HepG2 (cell line): ENCODE data around the gene SLC16A5. TPM values are rescaled to one million over a fixed set of nuclear protein-coding genes. Genes with fewer than 3 reads are reported as not detected.

Source experiments
- IKZF4 ChIP-seq: sonication (generic); formaldehyde crosslinking; IDR thresholded peaks from 2 replicates; pipeline ENCODE4 v1.5.1; 2020; ENCODE audit warnings: borderline replicate concordance, mild to moderate bottlenecking, low read depth, missing genetic modification reagents; ENCODE audit errors: not compliant biosample characterization
- KDM2A ChIP-seq: sonication (generic); formaldehyde crosslinking; IDR thresholded peaks from 2 replicates; pipeline ENCODE4 v1.4.0; 2020; ENCODE audit warnings: low read depth, missing genetic modification reagents, borderline replicate concordance
- MAFF ChIP-seq: IDR thresholded peaks from 2 replicates; pipeline ENCODE4 v1.6.1; 2011; ENCODE audit warnings: low read depth, low read length, improper control_type of control experiment
- NONO ChIP-seq, 2 experiments: fragments of 450-650 bp in 1 of 2; sonication (generic) in 1 of 2; formaldehyde crosslinking in 1 of 2; IDR thresholded peaks in 1 of 2; conservative IDR thresholded peaks in 1 of 2; 2 replicates each; pipeline versions ENCODE4 v1.6.1 to v1.8.0; 2017 to 2022; ENCODE audit warnings: mild to moderate bottlenecking in 1 of 2, missing genetic modification reagents in 1 of 2, moderate library complexity in 1 of 2
- PRMT3 ChIP-seq: sonication (generic); formaldehyde crosslinking; IDR thresholded peaks from 2 replicates; pipeline ENCODE4 v1.8.1; 2022; ENCODE audit warnings: low read depth, mild to moderate bottlenecking, moderate library complexity, missing genetic modification reagents, borderline replicate concordance
- RCOR2 ChIP-seq: IDR thresholded peaks from 2 replicates; pipeline ENCODE4 v1.6.1; 2016; ENCODE audit warnings: missing biosample characterization, missing genetic modification reagents
- SALL1 ChIP-seq: sonication (generic); formaldehyde crosslinking; IDR thresholded peaks from 2 replicates; pipeline ENCODE4 v1.8.0; 2022; ENCODE audit warnings: mild to moderate bottlenecking, missing genetic modification reagents
- SOX13 ChIP-seq, 3 experiments: fragments of 450-650 bp in 1 of 3; sonication (generic) in 1 of 3; formaldehyde crosslinking in 1 of 3; IDR thresholded peaks in 2 of 3; conservative IDR thresholded peaks in 1 of 3; 2 replicates each; pipeline versions ENCODE4 v1.5.0 to v1.6.1; 2016 to 2020; ENCODE audit warnings: antibody characterized with exemption in 1 of 3, mild to moderate bottlenecking in 1 of 3, missing compliant biosample characterization in 1 of 3, missing genetic modification reagents in 1 of 3, moderate library complexity in 1 of 3
- TRIM24 ChIP-seq: sonication (generic); formaldehyde crosslinking; IDR thresholded peaks from 2 replicates; pipeline ENCODE4 v1.8.0; 2022; ENCODE audit warnings: mild to moderate bottlenecking, missing genetic modification reagents
- TSC22D2 ChIP-seq: sonication (generic); formaldehyde crosslinking; IDR thresholded peaks from 2 replicates; pipeline ENCODE4 v1.5.1; 2020; ENCODE audit warnings: missing genetic modification reagents, mild to moderate bottlenecking, borderline replicate concordance
- ZFP1 ChIP-seq: IDR thresholded peaks from 2 replicates; pipeline ENCODE4 v1.6.1; 2016
- ZNF331 ChIP-seq: sonication (generic); formaldehyde crosslinking; IDR thresholded peaks from 2 replicates; pipeline ENCODE4 v1.4.0; 2020; ENCODE audit warnings: missing genetic modification reagents
- ZNF34 ChIP-seq: sonication (generic); formaldehyde crosslinking; IDR thresholded peaks from 2 replicates; pipeline ENCODE4 v1.4.0; 2020; ENCODE audit warnings: mild to moderate bottlenecking, missing genetic modification reagents, borderline replicate concordance
- ZNF460 ChIP-seq: sonication (generic); formaldehyde crosslinking; IDR thresholded peaks from 2 replicates; pipeline ENCODE4 v1.5.1; 2020; ENCODE audit warnings: missing genetic modification reagents, mild to moderate bottlenecking, borderline replicate concordance
- ZNF557 ChIP-seq: sonication (generic); formaldehyde crosslinking; IDR thresholded peaks from 2 replicates; pipeline ENCODE4 v1.4.0; 2020; ENCODE audit warnings: missing genetic modification reagents
- ZNF616 ChIP-seq: sonication (generic); formaldehyde crosslinking; IDR thresholded peaks from 2 replicates; pipeline ENCODE4 v1.5.0; 2020; ENCODE audit warnings: low read depth, mild to moderate bottlenecking, missing genetic modification reagents
- polyA plus RNA-seq, 8 experiments: library from polyadenylated mRNA; depleted of rRNA in 3 of 8; stranded (reverse) in 7 of 8; unstranded in 1 of 8; fragments of >200 nt; fragmentation: Illumina TruSeq in 4 of 8; extraction: Trizol in 4 of 8; gene quantifications; 2 replicates each; pipeline versions ENCODE4 v1.2.1 to v1.2.3, GENCODE V29; 2011 to 2016; ENCODE audit warnings: low read depth in 4 of 8, missing spikeins in 1 of 8, mixed read lengths in 1 of 8; ENCODE audit not compliant: insufficient read depth in 1 of 8
- total RNA-seq, 5 experiments: library from RNA; depleted of rRNA; stranded (reverse); fragments of >200 nt; fragmentation: Illumina TruSeq; extraction: Trizol; gene quantifications; 2 replicates each; pipeline ENCODE4 v1.2.3, GENCODE V29; 2016; ENCODE audit warnings: low read depth in 1 of 5
- TF ChIP-seq, protein P1 (sequence below): sonication (generic); formaldehyde crosslinking; IDR thresholded peaks from 2 replicates; pipeline ENCODE4 v1.4.0; 2020; ENCODE audit warnings: missing genetic modification reagents, borderline replicate concordance
- TF ChIP-seq, protein P2 (sequence below): sonication (generic); formaldehyde crosslinking; IDR thresholded peaks from 2 replicates; pipeline ENCODE4 v1.4.0; 2020; ENCODE audit warnings: mild to moderate bottlenecking, low read depth, missing genetic modification reagents
- TF ChIP-seq, protein P3 (sequence below): sonication (generic); formaldehyde crosslinking; IDR thresholded peaks from 2 replicates; pipeline ENCODE4 v1.8.1; 2023; ENCODE audit warnings: mild to moderate bottlenecking, inconsistent platforms, moderate library complexity, missing genetic modification reagents, borderline replicate concordance
- TF ChIP-seq, protein P4 (sequence below): fragments of 450-650 bp; IDR thresholded peaks from 2 replicates; pipeline ENCODE4 v1.6.1; 2017

SLC16A5 gene
- total and polyA plus RNA-seq, 2 of the 13 experiments (the other 11 are each of a cell fraction or from before 2014, with no cell fraction given) = 0.69 to 5.6 TPM

DNA sequence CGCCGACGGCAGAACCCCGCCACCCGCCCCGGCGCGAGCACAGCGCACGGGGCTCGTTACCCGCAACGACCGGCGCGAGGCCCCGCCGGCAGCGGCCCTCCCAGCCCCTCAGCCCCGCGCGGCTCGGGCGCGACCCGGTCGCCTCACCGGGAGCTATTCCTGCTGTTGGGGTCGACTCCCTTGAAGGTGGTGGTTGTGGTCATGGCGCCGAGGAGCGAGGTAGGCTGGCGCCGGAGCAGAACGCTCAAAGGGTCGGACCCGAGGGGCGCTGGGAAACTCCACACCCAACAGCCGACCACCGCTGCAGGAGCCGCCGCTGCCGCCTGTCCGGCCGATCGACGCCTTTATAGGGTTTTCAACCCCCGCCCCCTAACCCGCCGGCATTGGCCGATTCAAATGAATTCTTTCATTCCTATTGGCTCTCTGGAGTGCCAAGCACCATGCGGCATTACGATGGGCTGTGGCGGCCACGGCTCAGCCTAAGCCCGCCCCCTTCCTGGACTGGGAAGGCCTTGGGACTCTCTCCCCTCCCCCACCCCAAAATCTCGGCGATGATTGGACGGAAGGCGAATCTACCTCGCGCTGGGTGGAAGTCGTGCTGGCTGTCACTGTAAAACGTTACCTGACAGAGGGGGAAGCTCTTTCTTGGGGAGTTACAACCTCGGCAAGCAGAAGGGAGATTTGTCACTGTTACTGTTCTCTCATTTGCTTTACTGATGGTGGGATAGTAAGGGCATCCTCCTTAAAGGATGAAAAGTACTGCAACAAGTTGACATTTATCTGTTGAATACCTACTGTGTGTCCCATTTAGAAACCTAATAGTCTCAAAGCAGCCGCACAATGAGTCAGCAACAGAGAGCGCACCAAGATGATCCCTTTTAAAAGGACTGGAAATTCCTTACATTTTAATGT lies 66.7 kb downstream of the SLC16A5 start, which contains the start of gene JPT1 (continued):
- TF ChIP-seq, protein P1, sequence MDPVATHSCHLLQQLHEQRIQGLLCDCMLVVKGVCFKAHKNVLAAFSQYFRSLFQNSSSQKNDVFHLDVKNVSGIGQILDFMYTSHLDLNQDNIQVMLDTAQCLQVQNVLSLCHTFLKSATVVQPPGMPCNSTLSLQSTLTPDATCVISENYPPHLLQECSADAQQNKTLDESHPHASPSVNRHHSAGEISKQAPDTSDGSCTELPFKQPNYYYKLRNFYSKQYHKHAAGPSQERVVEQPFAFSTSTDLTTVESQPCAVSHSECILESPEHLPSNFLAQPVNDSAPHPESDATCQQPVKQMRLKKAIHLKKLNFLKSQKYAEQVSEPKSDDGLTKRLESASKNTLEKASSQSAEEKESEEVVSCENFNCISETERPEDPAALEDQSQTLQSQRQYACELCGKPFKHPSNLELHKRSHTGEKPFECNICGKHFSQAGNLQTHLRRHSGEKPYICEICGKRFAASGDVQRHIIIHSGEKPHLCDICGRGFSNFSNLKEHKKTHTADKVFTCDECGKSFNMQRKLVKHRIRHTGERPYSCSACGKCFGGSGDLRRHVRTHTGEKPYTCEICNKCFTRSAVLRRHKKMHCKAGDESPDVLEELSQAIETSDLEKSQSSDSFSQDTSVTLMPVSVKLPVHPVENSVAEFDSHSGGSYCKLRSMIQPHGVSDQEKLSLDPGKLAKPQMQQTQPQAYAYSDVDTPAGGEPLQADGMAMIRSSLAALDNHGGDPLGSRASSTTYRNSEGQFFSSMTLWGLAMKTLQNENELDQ (CRISPR knock-in tag) = no peak
- TF ChIP-seq MAFF (no peak), ZNF331 (CRISPR knock-in tag) (no peak; the same call in 1 of the 2 replicates), SALL1 (CRISPR knock-in tag) (peak; percentile 76), PRMT3 (CRISPR knock-in tag) (no peak), ZNF616 (no peak), ZFP1 (CRISPR knock-in tag) (peak; percentile 74; the same call in 1 of the 2 replicates), KDM2A (CRISPR knock-in tag) (peak; percentile 92), TSC22D2 (peak; percentile 76; the same call in 1 of the 2 replicates), IKZF4 (CRISPR knock-in tag) (peak; percentile 93), RCOR2 (no peak), SOX13 (IDR thresholded peaks at IDR 0.05) (peak; percentile 33; the same call in 1 of the 2 replicates), SOX13 (CRISPR knock-in tag; conservative IDR thresholded peaks at IDR 0.05 in 1 of 2, IDR thresholded peaks at IDR 0.05 in 1 of 2) (peak in 1 of 2 experiments; percentile 44; a peak in 1 of 4 replicates), ZNF460 (CRISPR knock-in tag) (no peak), NONO (IDR thresholded peaks at IDR 0.05) (no peak), NONO (CRISPR knock-in tag; conservative IDR thresholded peaks at IDR 0.05) (peak; percentile 28; the same call in 1 of the 2 replicates), TRIM24 (no peak), ZNF557 (CRISPR knock-in tag) (peak; percentile 75; the same call in 1 of the 2 replicates), ZNF34 (CRISPR knock-in tag) (peak; percentile 89)
- TF ChIP-seq, protein P2, sequence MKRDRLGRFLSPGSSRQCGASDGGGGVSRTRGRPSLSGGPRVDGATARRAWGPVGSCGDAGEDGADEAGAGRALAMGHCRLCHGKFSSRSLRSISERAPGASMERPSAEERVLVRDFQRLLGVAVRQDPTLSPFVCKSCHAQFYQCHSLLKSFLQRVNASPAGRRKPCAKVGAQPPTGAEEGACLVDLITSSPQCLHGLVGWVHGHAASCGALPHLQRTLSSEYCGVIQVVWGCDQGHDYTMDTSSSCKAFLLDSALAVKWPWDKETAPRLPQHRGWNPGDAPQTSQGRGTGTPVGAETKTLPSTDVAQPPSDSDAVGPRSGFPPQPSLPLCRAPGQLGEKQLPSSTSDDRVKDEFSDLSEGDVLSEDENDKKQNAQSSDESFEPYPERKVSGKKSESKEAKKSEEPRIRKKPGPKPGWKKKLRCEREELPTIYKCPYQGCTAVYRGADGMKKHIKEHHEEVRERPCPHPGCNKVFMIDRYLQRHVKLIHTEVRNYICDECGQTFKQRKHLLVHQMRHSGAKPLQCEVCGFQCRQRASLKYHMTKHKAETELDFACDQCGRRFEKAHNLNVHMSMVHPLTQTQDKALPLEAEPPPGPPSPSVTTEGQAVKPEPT (CRISPR knock-in tag) = 0 out of 2 replicates have a peak, but pooled peaks have one; percentile 32
- TF ChIP-seq, protein P3, sequence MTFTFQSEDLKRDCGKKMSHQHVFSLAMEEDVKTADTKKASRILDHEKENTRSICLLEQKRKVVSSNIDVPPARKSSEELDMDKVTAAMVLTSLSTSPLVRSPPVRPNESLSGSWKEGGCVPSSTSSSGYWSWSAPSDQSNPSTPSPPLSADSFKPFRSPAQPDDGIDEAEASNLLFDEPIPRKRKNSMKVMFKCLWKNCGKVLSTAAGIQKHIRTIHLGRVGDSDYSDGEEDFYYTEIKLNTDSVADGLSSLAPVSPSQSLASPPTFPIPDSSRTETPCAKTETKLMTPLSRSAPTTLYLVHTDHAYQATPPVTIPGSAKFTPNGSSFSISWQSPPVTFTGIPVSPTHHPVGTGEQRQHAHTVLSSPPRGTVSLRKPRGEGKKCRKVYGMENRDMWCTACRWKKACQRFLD = peak; percentile 87
- TF ChIP-seq, protein P4, sequence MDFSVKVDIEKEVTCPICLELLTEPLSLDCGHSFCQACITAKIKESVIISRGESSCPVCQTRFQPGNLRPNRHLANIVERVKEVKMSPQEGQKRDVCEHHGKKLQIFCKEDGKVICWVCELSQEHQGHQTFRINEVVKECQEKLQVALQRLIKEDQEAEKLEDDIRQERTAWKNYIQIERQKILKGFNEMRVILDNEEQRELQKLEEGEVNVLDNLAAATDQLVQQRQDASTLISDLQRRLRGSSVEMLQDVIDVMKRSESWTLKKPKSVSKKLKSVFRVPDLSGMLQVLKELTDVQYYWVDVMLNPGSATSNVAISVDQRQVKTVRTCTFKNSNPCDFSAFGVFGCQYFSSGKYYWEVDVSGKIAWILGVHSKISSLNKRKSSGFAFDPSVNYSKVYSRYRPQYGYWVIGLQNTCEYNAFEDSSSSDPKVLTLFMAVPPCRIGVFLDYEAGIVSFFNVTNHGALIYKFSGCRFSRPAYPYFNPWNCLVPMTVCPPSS = no peak
